Upper lobe of left lung (tissue), 6 donors: Measurements from ENCODE around the gene MYO3B. TPM values are rescaled to one million over a fixed set of nuclear protein-coding genes. Genes with fewer than 3 reads are reported as not detected.

Source experiments
- ATAC-seq, 2 donors: fragments of 200-7000 bp; cut with Tn5 transposase; one replicate each; pipeline ENCODE4 v1.9.1; 2022; ENCODE audit warnings: mild to moderate bottlenecking in 2 of 2, moderate library complexity in 2 of 2; ENCODE audit not compliant: low FRiP score in 2 of 2
- DNase-seq, 2 donors: peaks; one replicate each; pipeline ENCODE4 v3.0.0-alpha.2; 2019 to 2020
- H3K27ac ChIP-seq, 4 donors: fragments of 200-600 bp; sonication (generic); one replicate each; pipeline ENCODE4 v1.5.1; 2016 to 2019
- H3K27me3 ChIP-seq, 4 donors: fragments of 200-600 bp; sonication (generic); one replicate each; pipeline ENCODE4 v1.5.1; 2017 to 2019
- H3K36me3 ChIP-seq, 4 donors: fragments of 200-600 bp; sonication (generic); one replicate each; pipeline ENCODE4 v1.5.1; 2016 to 2019
- H3K4me1 ChIP-seq, 4 donors: fragments of 200-600 bp; sonication (generic); one replicate each; pipeline ENCODE4 v1.5.1; 2018 to 2019
- H3K4me3 ChIP-seq, 4 donors: fragments of 200-600 bp; sonication (generic); one replicate each; pipeline ENCODE4 v1.5.1; 2017 to 2019; ENCODE audit warnings: mild to moderate bottlenecking in 2 of 4, moderate library complexity in 1 of 4
- H3K9me3 ChIP-seq, 4 donors: fragments of 200-600 bp; sonication (generic); one replicate each; pipeline ENCODE4 v1.5.1; 2018 to 2019
- CTCF ChIP-seq, 6 experiments: fragments of 450-650 bp in 4 of 6; fragments of 200-600 bp in 2 of 6; sonication (generic) in 2 of 6; IDR thresholded peaks; one replicate each; pipeline ENCODE4 v1.5.1; 2016 to 2019; ENCODE audit warnings: antibody characterized with exemption in 6 of 6
- EP300 ChIP-seq, 4 donors: sonication (generic); formaldehyde crosslinking; IDR thresholded peaks; one replicate each; pipeline ENCODE4 v1.5.1; 2017; ENCODE audit warnings: antibody characterized with exemption in 4 of 4, control low read depth in 2 of 4
- POLR2A ChIP-seq, 4 donors: fragments of 450-650 bp; IDR thresholded peaks; one replicate each; pipeline ENCODE4 v1.5.1; 2016 to 2017; ENCODE audit warnings: antibody characterized with exemption in 4 of 4, mild to moderate bottlenecking in 2 of 4
- POLR2AphosphoS5 ChIP-seq, 2 donors: sonication (generic); formaldehyde crosslinking; IDR thresholded peaks; one replicate each; pipeline ENCODE4 v1.5.1; 2017; ENCODE audit warnings: antibody characterized with exemption in 2 of 2
- WGBS, 2 donors: methylation state at CpG; one replicate each; pipeline ENCODE4 v1.1.5; 2017 to 2018; 5-methylcytosine and 5-hydroxymethylcytosine counted together
- total RNA-seq, 6 donors: library from RNA; depleted of rRNA in 4 of 6; stranded (reverse); fragments of >200 nt in 4 of 6; gene quantifications; one replicate each; pipeline versions ENCODE4 v1.1.0 to v1.2.1, GENCODE V29; 2016 to 2021
- donor health status: DM: no; HTN: no; CAD: no; lungs with moderate emphysema.
- donor health status: DM: no; HTN: yes; CAD: no; lungs with severe emphysema.

MYO3B gene
- total RNA-seq, 6 donors from 2014 or later, result 0.09 to 0.20 (median 0.13) TPM; not detected in 3

GRCh38 chr2:170307052-170307451 lies 129.1 kb downstream of the MYO3B start:
- WGBS, 2 donors, result 75 to 77% methylated on average over 2 of the region's 2 CpGs
- Histone ChIP-seq H3K36me3 (no peaks in the 10 kb centered on the region), H3K27me3 (no peaks in the 10 kb centered on the region), H3K27ac (no peak overlapping the region), H3K9me3 (no peaks in the 10 kb centered on the region), H3K4me1 (no peaks in the 10 kb centered on the region), H3K4me3 (no peak overlapping the region)
- no peak for DNase-seq
- TF ChIP-seq POLR2A (IDR thresholded peaks at IDR 0.05) (no peak), EP300 (IDR thresholded peaks at IDR 0.05) (no peak), CTCF (IDR thresholded peaks at IDR 0.05) (no peak)
- ATAC-seq, result no peak

- ATAC-seq (no peak), DNase-seq (no peak)
- H3K4me1 ChIP-seq, result no peaks in the 10 kb centered on the region
- H3K36me3 ChIP-seq, result no peaks in the 10 kb centered on the region
- no peak overlapping the region for H3K27ac ChIP-seq
- H3K4me3 ChIP-seq, result no peak overlapping the region
- WGBS, 2 donors, result 64 to 67% methylated on average over 4 of the region's 4 CpGs
- H3K9me3 ChIP-seq, result no peaks in the 10 kb centered on the region
- no peaks in the 10 kb centered on the region for H3K27me3 ChIP-seq
- TF ChIP-seq EP300 (IDR thresholded peaks at IDR 0.05), result no peak
- TF ChIP-seq POLR2A (IDR thresholded peaks at IDR 0.05), result no peak
- no peak for TF ChIP-seq POLR2AphosphoS5 (IDR thresholded peaks at IDR 0.05)
- TF ChIP-seq CTCF (IDR thresholded peaks at IDR 0.05), result no peak
Measured at GRCh38 chr2:170307555-170308351, 129.8 kb downstream of the MYO3B start.

- ATAC-seq (no peak), DNase-seq (no peak)
- H3K9me3 ChIP-seq, result no peaks in the 10 kb centered on the region
- no peak overlapping the region for H3K4me3 ChIP-seq
- no peaks in the 10 kb centered on the region for H3K4me1 ChIP-seq
- 44 to 48% methylated on average over 5 of the region's 5 CpGs for WGBS, 2 donors
- no peaks in the 10 kb centered on the region for H3K36me3 ChIP-seq
- no peaks in the 10 kb centered on the region for H3K27me3 ChIP-seq
- TF ChIP-seq POLR2AphosphoS5 (IDR thresholded peaks at IDR 0.05), result no peak
- TF ChIP-seq EP300 (IDR thresholded peaks at IDR 0.05), result no peak
- no peak for TF ChIP-seq POLR2A (IDR thresholded peaks at IDR 0.05)
- TF ChIP-seq CTCF (IDR thresholded peaks at IDR 0.05), result no peak
- no peak overlapping the region for H3K27ac ChIP-seq
Measured at GRCh38 chr2:170310876-170311502, 133.0 kb downstream of the MYO3B start.

GRCh38 chr2:170313347-170313991 lies 135.5 kb downstream of the MYO3B start:
- 36 to 45% methylated on average over 3 of the region's 3 CpGs for WGBS, 2 donors
- DNase-seq, result no peak
- no peak for ATAC-seq

More at GRCh38 chr2:170313347-170313991, 135.5 kb downstream of the MYO3B start:
- H3K36me3 ChIP-seq, result no peaks in the 10 kb centered on the region
- H3K9me3 ChIP-seq, result no peaks in the 10 kb centered on the region
- H3K4me1 ChIP-seq, result no peaks in the 10 kb centered on the region
- H3K4me3 ChIP-seq, result no peak overlapping the region
- no peak for TF ChIP-seq EP300 (IDR thresholded peaks at IDR 0.05)
- no peak for TF ChIP-seq POLR2A (IDR thresholded peaks at IDR 0.05)
- TF ChIP-seq POLR2AphosphoS5 (IDR thresholded peaks at IDR 0.05), result no peak
- no peak for TF ChIP-seq CTCF (IDR thresholded peaks at IDR 0.05)
- H3K27ac ChIP-seq, result no peak overlapping the region
- no peaks in the 10 kb centered on the region for H3K27me3 ChIP-seq
